Esophagus muscularis mucosa (tissue), 3 donors: Measurements from ENCODE around the gene MYH11.

Source experiments
- CTCF ChIP-seq, 3 experiments: fragments of 200-600 bp in 2 of 3; fragments of 450-650 bp in 1 of 3; sonication (generic) in 2 of 3; IDR thresholded peaks; one replicate each; pipeline ENCODE4 v1.5.1; 2017 to 2019; ENCODE audit warnings: antibody characterized with exemption in 3 of 3, mild to moderate bottlenecking in 2 of 3, moderate library complexity in 1 of 3
- POLR2A ChIP-seq: fragments of 450-650 bp; IDR thresholded peaks from one replicate; pipeline ENCODE4 v1.6.1; 2017; ENCODE audit warnings: antibody characterized with exemption, moderate library complexity, mild to moderate bottlenecking, low read depth
- POLR2AphosphoS5 ChIP-seq, 2 donors: sonication (generic); formaldehyde crosslinking; IDR thresholded peaks; one replicate each; pipeline ENCODE4 v1.6.1; 2017; ENCODE audit warnings: antibody characterized with exemption in 2 of 2

GRCh38 chr16:15830832-15831451 lies 25.9 kb downstream of the MYH11 start:
- no peak for TF ChIP-seq CTCF (IDR thresholded peaks at IDR 0.05)
- TF ChIP-seq POLR2AphosphoS5 (IDR thresholded peaks at IDR 0.05) = peak in 1 of 2 donors; percentile 56
- TF ChIP-seq POLR2A = no peak
